Activated CD4-positive, alpha-beta T cell treated with anti-CD3 and anti-CD28 coated beads, Interleukin-2, amount 50 U/mL, for 4 hours (primary cell): ENCODE data around the gene ESRRA.
A peak's percentile ranks its signal among the peaks of the same experiment; 100 is the strongest.
"Not testable (repeated sequence)": the region's sequence is repeated elsewhere in the genome, so short reads cannot be mapped to it uniquely, and the experiment has no call there.

Experiments used
- DNase-seq, 2 experiments: peaks; one replicate each; pipeline ENCODE4 v3.0.0-alpha.2; 2020

Gene ESRRA

DNA sequence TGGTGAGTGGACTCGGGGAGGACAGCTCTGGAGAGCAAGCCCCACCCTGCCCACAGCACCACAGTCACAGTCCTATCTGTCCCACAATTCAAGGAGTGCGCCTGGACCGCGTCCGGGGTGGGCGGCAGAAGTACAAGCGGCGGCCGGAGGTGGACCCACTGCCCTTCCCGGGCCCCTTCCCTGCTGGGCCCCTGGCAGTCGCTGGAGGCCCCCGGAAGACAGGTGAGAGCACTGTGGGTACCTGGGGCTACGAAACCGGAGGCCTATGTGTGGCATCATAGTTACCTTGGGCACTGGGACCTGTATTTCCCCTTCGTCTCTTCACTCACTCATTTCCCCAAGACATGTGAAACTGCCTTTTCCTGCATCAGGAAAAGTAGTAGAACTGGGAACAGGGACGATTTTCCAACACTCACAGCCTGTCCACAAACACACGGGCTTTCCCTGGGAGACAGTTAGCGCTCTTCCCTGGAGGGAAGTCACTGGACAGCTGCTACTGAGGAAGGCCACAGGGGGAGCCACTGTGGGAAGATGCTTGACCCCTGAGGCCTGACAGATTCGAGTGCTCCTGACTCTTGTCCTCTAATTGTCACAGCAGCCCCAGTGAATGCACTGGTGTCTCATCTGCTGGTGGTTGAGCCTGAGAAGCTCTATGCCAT lies 9.0 kb downstream of the ESRRA start:
- DNase-seq = no peak

DNA sequence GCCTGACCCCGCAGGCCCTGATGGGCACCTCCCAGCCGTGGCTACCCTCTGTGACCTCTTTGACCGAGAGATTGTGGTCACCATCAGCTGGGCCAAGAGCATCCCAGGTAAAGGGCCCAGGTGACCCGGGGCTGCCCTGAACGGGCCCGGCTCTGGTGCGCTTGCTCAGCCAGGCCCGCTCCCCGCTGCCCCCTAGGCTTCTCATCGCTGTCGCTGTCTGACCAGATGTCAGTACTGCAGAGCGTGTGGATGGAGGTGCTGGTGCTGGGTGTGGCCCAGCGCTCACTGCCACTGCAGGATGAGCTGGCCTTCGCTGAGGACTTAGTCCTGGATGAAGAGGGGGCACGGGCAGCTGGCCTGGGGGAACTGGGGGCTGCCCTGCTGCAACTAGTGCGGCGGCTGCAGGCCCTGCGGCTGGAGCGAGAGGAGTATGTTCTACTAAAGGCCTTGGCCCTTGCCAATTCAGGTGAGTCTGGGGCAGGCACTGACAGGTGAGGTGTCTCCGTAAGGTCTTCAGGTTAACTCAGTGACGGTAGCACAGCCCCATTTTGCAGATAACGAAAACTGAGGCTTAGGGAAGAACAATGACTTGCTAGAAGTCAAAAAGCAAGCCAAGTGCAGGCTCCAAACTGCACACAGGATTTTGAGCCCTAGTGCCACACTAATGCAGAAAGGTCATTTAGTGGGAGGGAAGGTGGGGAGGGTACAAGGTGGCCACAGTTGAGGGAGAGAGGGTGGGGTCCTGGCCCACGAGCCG lies 9.7 kb downstream of the ESRRA start:
- no peak for DNase-seq

DNA sequence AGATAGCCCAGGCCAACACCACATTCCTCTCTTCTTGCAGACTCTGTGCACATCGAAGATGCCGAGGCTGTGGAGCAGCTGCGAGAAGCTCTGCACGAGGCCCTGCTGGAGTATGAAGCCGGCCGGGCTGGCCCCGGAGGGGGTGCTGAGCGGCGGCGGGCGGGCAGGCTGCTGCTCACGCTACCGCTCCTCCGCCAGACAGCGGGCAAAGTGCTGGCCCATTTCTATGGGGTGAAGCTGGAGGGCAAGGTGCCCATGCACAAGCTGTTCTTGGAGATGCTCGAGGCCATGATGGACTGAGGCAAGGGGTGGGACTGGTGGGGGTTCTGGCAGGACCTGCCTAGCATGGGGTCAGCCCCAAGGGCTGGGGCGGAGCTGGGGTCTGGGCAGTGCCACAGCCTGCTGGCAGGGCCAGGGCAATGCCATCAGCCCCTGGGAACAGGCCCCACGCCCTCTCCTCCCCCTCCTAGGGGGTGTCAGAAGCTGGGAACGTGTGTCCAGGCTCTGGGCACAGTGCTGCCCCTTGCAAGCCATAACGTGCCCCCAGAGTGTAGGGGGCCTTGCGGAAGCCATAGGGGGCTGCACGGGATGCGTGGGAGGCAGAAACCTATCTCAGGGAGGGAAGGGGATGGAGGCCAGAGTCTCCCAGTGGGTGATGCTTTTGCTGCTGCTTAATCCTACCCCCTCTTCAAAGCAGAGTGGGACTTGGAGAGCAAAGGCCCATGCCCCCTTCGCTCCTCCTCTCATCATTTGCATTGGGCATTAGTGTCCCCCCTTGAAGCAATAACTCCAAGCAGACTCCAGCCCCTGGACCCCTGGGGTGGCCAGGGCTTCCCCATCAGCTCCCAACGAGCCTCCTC lies 10.6 kb downstream of the ESRRA start:
- not testable (repeated sequence) for DNase-seq

DNA sequence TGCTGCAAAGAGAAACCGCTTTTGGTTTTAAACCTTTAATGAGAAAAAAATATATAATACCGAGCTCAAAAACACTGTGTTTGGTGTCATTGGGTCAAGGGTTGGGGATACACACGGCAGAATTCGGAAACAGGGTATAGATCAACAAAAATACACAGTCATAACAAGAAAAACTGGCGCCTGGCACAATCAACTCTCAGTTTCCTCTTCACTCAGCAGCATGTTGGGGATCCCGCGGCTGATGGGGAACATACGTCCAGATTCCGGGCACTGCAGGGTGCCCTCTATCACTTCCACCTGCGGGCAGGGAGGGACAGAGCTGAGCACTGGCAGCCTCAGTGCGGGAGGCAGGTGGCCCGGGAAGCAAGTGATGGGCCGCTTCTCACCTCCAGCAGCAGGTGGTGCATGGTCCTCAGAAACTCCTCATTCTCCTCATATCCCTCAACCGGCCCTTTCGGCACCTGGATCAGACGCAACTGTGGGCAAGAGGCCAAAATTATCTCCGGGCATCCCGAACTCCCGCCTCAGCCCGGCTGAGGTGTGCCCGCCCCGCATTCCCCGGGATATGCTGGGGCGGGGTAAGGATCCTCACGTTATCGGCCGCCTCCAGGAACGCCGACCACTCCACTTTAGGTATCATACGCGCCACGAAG lies 11.5 kb downstream of the ESRRA start:
- peak in 1 of 2 experiments; percentile 30 for DNase-seq

DNA sequence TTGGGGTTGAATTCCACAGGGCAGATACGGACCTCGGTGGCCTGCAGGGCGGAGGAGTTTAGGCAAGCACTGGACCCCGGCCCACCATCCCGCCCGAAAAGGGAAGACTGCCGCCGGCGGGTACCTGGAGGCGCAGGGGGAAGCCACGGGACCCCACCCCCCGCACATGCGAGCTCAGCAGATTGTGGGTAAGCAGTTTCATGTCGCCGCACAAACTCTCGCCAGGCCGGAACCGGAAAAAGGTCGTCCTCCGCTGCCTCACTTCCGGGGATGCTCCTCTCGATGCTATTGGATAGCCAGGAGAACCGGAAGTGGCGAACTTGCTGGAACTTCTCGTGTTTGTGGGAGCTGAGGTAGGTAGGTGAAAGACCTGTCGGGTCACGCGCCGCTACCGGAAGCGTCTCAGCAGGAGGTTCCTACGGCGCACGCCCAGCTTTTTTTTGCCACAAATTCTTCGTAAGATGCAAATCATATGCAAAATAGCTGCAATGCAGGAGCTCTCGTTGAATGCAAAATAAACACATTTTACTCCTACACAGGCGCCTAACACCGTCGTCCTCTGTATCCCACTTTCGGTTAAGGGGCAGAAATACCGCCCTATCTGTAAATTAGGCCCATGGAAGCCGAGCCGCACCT lies 12.1 kb downstream of the ESRRA start, which contains the start of gene TRMT112:
TSS of gene TRMT112 (minus strand) at position 235 of the 636 bp plus-strand sequence. CDS start at position 202, 33 bp downstream.
- DNase-seq = peak; percentile 92 to 96

DNA sequence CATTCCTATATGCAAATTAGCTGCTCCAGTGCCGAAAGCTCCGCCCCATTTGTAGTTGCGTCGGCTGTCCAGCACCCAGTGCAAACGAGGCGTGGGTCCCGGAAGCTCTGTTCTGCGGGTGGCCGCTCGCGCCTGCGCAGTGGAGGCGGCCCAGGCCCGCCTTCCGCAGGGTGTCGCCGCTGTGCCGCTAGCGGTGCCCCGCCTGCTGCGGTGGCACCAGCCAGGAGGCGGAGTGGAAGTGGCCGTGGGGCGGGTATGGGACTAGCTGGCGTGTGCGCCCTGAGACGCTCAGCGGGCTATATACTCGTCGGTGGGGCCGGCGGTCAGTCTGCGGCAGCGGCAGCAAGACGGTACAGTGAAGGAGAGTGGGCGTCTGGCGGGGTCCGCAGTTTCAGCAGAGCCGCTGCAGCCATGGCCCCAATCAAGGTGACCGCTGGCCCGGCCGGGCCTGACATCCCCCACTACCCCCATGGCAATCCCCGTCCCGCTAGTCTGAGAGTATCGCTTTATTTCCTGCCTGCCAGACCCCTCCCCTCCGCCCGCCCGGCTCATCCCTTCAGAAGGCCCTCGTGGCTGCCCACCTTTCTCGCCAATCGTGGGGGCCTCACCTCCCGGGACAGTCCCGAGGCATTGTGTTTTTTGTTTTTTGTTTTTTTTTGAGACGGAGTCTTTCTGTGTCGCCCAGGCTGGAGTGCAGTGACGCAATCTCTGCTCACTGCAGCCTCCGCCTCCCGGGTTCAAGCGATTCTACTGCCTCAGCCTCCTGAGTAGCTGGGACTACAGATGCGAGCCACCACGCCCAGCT lies 12.8 kb downstream of the ESRRA start, which contains the start of gene PRDX5:
TSS of gene PRDX5 (plus strand) at position 161 of the 805 bp plus-strand sequence. CDS start at position 256, 95 bp downstream.
- peak; percentile 89 to 91 for DNase-seq

DNA sequence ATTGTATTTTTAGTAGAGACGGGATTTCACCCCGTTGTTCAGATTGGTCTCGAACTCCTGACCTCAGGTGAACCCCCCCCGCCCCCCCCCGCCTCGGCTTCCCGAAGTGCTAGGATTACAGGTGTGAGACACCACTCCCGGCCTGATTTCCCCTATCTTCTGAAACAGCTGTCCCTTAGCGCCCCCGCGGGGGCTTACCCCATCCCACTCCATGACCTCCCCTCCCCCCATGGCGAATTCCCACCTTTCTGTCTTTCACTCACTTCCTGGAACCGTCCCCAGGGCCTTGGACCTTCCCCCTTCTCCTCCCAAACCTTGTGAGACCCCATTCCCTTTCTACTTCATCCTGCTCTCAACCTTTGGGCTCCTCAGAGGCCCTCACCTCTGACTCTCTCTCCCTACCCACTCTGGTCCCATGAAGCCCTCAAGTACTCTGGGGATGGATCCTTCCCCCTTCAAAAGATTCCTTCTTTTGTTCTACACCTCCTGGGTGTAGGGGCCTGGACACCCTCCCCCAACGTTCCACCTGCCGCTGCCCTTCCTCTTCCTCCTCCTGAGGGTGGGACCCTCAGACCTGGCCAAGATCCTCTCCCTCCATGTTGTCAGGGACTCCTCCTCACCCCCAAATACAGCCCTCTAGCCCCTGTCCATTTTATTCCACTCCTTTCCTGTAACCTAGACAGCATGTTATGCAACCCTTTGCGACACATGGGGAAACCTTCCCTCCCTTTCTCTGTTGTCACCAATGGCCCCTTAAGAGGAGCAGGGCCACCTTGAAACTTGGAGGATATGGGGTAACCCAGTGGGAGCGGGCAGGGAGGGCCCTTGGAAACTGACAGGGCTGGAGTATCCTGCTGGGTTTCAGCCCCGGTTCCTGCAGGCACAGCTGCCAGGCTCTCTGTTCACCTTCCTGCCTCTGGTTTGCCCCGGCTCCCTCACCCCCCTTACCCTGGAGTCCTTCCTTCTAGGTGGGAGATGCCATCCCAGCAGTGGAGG lies 13.7 kb downstream of the ESRRA start:
- no peak for DNase-seq

DNA sequence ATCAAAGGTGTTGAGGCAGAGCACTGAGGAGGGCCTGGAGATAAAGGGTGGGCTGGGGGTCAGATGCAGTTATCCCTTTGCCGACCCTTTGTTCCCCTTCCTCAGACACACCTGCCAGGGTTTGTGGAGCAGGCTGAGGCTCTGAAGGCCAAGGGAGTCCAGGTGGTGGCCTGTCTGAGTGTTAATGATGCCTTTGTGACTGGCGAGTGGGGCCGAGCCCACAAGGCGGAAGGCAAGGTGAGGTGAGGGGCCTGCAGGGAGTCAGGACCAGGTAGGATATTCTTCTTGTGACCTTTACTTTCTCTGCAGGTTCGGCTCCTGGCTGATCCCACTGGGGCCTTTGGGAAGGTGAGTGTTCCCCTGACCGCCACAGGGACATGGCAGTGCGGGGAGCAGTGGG lies 15.2 kb downstream of the ESRRA start:
- no peak for DNase-seq

DNA sequence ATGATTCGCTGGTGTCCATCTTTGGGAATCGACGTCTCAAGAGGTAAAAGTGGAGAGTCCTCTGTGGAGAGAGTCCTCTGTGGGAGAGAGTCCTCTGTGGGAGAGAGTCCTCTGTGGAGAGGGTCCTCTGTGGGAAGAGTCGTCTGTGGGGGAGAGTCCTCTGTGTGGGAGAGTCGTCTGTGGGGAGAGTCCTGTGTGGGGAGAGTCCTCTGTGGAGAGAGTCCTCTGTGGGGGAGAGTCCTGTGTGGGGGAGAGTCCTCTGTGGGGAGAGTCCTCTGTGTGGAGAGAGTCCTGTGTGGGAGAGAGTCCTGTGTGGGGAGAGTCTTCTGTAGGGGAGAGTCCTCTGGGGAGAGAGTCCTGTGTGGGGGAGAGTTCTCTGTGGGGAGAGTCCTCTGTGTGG lies 15.7 kb downstream of the ESRRA start:
- DNase-seq = no peak

DNA sequence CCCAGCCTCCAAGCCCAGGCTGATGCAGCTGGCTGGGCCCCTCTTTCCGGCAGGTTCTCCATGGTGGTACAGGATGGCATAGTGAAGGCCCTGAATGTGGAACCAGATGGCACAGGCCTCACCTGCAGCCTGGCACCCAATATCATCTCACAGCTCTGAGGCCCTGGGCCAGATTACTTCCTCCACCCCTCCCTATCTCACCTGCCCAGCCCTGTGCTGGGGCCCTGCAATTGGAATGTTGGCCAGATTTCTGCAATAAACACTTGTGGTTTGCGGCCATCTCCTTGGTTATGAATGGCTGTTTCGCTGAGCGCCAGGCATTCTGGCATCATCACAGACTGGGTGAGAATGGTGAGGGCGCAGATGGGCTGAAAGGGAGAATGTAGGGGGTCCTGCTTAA lies 16.2 kb downstream of the ESRRA start:
- no peak for DNase-seq

DNA sequence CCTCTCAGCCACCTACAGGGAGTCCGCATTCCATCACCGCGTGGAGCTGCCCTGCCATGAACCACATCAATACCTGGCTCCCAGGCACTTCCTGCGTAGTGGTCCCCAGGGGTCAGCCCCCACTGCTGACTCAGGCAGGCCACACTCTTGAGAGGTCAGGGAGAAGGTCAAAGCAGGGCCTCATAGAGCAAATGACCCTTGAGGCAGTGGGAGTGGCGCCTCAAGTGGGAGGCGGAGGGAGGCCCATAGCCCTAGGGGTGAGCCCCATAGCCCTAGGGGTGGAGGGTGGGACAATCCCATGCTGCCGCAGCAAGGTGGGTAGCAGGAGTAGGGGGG lies 17.6 kb downstream of the ESRRA start:
- no peak for DNase-seq

DNA sequence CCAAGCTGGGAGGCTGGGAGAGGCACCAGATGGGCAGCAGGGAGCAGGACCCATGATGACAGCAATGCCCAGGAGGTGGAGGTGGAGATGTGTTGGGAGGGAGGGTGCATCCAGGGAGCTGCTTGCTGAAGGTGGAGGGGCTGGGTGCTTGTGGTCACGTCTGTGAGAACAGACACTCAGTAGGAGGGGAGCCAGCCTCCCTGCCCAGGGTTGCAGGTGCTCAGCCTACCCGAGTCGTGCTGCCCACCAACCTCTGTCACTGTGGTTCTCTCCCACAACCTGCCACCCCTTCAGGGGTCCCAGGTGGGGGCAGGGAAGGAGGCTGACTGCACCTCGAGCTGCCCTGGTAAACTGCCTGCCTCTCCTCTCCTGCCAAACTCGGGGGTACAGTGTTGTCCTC lies 18.0 kb downstream of the ESRRA start:
- no peak for DNase-seq

DNA sequence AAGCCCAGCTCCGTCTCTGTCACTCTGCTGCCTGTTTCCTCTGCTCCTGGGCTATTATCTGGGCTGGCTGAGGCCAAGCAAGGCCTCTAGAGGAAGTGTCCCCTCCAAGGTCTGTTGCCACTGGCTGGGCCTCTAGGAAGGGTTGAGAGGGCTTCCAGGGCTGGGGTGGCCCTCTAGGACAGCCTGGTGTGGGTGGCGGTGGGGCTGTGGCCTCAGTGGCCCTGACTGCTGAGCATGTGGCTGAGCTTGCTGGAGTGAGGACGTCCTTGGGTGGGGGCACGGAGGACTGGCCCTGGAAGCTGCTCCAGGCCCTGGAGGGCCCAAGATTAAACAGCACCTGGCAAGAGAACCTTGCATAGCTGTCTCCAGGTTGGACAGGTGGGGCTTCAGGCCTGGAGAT lies 18.7 kb downstream of the ESRRA start:
- not testable (repeated sequence) for DNase-seq

DNA sequence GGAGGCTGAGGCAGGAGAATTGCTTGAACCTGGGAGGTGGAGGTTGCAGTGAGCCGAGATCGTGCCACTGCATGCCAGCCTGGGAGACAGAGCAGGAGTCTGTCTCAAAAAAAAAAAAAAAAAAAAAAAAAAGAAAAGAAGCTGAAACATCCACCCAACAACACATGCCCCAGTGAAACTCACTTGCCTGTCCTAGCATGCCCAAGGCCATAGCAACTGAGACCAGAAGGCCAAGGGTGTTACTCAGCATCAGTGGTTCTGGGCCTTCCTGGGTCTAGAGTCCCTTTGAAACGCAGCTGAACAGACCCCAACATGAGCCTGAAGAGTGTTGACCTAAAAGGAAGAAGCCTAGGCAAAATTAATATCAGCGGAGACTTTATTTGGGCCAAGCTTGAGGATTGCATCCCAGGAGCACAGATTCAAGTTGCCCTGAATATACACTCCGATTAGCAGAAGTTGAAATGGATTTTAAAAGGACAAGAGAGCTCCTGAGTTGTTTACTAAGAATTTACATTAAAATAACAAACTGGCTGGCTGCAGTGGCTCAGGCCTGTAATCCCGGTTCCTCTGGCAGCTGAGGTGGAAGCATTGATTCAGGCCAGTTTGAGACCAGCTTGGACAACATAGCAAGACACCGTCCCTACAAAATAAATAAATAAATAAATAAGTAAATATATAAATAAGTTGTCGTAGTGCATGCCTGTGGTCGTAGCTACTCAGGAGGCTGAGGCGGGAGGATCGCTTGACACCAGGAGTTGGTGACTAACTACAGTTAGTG lies 19.6 kb downstream of the ESRRA start:
- DNase-seq = no peak

DNA sequence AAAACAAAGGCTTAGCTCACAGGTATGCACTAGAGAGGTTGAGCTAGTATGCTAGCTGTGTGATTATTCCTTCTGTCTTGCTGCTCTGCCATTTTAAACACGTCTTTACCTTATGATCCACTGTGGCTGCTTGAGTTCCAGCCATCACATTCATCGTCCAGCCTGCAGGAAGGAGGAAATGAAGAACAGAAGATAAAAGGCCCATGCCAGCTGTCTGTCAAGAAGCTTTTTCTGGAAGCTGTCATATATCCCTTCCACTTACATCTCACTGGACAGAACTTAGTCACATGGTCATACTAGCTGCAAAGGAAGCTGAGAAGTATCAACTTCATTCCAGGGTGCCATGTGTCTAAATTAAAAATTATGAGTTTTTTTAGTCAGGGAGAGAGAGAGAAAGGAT lies 22.1 kb downstream of the ESRRA start:
- DNase-seq = no peak

DNA sequence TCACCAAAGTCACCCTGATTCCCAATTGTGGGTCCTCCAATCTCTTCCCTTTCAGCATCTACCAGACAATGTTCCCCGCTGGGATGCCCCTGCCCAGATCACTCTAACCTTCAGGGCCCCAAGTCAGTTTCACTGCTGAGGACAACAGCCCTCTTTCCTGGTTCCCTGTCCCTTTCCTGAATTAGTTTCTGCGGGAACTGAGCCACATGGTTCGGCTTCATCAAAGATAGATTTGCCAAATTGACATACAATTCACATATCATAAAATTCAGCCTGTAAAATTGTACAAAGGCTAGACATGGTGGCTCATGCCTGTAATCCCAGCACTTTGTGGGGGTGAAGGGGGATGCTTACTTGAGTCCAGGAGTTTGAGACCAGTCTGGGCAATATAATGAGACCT lies 22.7 kb downstream of the ESRRA start:
- no peak for DNase-seq

DNA sequence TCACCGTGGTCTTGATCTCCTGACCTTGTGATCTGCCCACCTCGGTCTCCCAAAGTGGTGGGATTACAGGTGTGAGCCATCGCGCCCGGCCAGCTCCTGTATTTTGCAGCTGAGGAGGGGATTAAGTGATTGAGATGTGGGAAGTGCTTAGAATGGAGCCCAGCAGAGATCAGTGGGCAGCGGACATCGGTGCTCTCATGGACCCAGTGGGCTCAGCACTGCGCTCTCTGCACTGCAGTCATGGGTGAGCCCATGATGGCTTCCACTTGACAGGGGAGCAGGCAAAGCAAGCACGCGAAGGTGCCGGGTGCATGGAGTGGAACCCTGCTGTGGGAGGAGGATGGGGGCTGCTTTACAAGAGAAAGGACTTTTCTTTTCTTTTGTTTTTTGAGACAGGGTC lies 25.6 kb downstream of the ESRRA start:
- DNase-seq = no peak

DNA sequence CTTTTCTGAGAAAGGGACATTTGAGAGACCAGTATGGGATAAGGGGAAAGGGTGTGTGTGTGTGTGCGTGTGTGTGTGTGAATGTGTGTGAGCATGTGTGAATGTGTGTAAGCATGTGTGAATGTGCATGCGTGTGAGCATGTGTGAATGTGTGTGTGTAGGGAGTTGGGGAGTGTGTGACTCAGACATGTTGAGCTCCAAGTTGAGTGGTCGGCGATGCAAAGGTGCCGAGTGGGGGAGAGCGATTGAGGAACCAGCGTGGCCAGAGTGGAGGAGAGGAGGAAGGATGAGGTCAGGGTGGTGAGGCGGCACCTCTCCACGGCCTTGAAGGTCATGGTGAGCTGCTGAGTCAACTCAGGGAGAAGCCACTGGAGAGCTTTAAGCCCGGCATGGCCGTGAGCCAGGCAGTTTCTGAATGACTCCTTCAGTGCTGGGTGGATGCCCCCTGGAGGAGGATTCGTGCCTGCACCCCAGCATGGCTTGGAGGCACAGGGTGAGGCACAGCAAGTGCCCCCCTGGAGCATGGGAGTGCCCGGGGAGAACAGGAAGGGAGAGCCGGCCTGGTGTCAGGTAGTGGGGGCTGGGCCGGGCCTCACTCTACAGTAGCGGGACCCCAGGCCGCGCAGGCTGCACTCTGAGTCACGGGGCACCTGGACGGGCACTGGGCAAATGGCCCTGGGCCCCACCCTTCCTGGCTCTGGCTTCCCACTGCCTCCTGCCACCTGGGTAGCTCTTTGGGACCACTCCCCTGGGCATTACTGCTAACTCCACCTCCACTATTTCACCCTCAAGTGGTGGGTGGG lies 26.4 kb downstream of the ESRRA start:
- peak; percentile 62 for DNase-seq

DNA sequence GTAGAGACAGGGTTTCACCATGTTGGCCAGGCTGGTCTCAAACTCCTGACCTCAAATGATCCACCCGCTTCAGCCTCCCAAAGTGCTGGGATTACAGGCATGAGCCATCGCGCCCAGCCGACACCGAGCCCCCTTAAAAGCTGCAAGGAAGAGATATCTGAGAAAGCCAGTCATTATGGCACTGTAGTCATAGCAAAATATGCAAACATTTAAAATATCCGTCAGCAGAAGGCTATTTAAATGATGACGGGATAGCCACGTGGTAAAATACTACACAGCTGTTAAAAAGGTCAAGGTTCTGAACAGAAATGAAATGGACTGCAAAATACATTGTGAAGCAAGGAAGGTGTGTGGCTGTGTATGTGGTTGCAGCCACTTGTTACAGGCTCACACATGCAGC lies 28.2 kb downstream of the ESRRA start:
- DNase-seq = no peak
